ENCODE data around the gene NCAM1. TPM values are rescaled to one million over a fixed set of nuclear protein-coding genes. Genes with fewer than 3 reads are reported as not detected.

The NCAM1 gene
- total RNA-seq, 4 donors from 2014 or later = 7.2 to 18.6 (median 14.4) TPM

- no peak for DNase-seq
- no peaks in the 10 kb centered on the region for H3K36me3 ChIP-seq
- in situ Hi-C loops (cut with MboI; ENCODE audit: low pct_ligation_motif_present in 1 of 4, low pct_unique_long_range_greater_than_20kb in 1 of 4, low sequenced_read_pairs in 3 of 4) = no loop called here
- H3K4me3 ChIP-seq = no peak overlapping the region
- H3K9me3 ChIP-seq = no peaks in the 10 kb centered on the region
- H3K27me3 ChIP-seq = no peaks in the 10 kb centered on the region
- intact Hi-C loops (cut with DNase I; ENCODE audit: low total_unique reads) = no loop called here
- H3K4me1 ChIP-seq = no peaks in the 10 kb centered on the region
- 24 to 38% methylated on average over 1 of the region's 1 CpG for WGBS, 2 donors (ENCODE audit: low coverage in 1 of 2)
- H3K27ac ChIP-seq = no peak overlapping the region
- TF ChIP-seq, protein P1, sequence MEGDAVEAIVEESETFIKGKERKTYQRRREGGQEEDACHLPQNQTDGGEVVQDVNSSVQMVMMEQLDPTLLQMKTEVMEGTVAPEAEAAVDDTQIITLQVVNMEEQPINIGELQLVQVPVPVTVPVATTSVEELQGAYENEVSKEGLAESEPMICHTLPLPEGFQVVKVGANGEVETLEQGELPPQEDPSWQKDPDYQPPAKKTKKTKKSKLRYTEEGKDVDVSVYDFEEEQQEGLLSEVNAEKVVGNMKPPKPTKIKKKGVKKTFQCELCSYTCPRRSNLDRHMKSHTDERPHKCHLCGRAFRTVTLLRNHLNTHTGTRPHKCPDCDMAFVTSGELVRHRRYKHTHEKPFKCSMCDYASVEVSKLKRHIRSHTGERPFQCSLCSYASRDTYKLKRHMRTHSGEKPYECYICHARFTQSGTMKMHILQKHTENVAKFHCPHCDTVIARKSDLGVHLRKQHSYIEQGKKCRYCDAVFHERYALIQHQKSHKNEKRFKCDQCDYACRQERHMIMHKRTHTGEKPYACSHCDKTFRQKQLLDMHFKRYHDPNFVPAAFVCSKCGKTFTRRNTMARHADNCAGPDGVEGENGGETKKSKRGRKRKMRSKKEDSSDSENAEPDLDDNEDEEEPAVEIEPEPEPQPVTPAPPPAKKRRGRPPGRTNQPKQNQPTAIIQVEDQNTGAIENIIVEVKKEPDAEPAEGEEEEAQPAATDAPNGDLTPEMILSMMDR (IDR thresholded peaks at IDR 0.05) = no peak
Observed at GRCh38 chr11:113065330-113065729, 104.1 kb downstream of the NCAM1 start.

DNA sequence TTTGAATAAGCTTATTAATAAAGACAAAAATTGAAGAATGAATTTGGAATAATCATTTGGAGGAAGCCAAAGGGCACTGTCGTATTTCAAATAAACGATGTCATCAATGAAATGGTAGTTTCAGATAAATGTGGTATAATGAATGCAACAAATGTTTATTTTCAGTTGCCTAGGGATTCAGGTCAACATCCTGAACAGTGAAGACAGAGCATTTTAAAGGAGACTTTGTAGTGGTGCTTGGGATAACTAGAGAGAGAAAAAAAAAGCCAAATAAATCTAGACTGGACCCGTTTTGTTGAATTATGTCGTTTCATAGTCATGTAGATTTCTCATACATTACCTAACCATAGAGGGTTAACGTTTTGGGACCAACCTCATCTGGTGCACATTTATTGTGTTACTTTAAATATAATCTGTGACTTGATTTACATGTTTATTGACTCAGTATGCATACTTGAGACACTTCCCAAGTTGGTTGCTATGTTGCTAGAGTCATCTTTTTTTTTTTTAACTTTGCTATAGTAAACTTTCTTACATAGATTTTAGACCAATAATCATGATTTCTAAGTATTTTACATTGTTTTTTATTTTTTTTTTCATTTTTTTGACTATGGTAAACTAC lies 111.1 kb downstream of the NCAM1 start:
- no peak overlapping the region for H3K27ac ChIP-seq
- WGBS, 2 donors (ENCODE audit: low coverage in 1 of 2) = 59 to 61% methylated on average over 5 of the region's 5 CpGs
- no peak for DNase-seq
- in situ Hi-C loops (cut with MboI; ENCODE audit: low pct_ligation_motif_present in 1 of 4, low pct_unique_long_range_greater_than_20kb in 1 of 4, low sequenced_read_pairs in 3 of 4) = no loop called here
- TF ChIP-seq, protein P1 (IDR thresholded peaks at IDR 0.05) = no peak
- no peak for TF ChIP-seq POLR2AphosphoS5 (IDR thresholded peaks at IDR 0.05)
- no peak overlapping the region for H3K4me3 ChIP-seq
- peaks cover 0 to 4% (median 0%) of the 10 kb centered on the region in 4 donors for H3K4me1 ChIP-seq
- no peaks in the 10 kb centered on the region for H3K36me3 ChIP-seq
- H3K27me3 ChIP-seq = no peaks in the 10 kb centered on the region
- H3K9me3 ChIP-seq = no peaks in the 10 kb centered on the region
- intact Hi-C loops (cut with DNase I; ENCODE audit: low total_unique reads) = no loop called here

- whole genome bisulfite sequencing, 2 donors (ENCODE audit: low coverage in 1 of 2) = 17 to 71% methylated on average over 1 to 3 of the region's 3 CpGs
Observed at GRCh38 chr11:113073290-113073953, 112.2 kb downstream of the NCAM1 start.

GRCh38 chr11:113075586-113076095 lies 114.4 kb downstream of the NCAM1 start:
- Histone ChIP-seq H3K36me3 (no peaks in the 10 kb centered on the region), H3K4me3 (no peak overlapping the region), H3K9me3 (no peaks in the 10 kb centered on the region), H3K27ac (no peak overlapping the region), H3K4me1 (peaks cover 0 to 4% (median 0%) of the 10 kb centered on the region in 4 donors), H3K27me3 (no peaks in the 10 kb centered on the region)
- WGBS, 2 donors (ENCODE audit: low coverage in 1 of 2) = 31% methylated on average over 1 of the region's 1 CpG; no CpG with 5 or more reads in 1 of the 2 donors
- TF ChIP-seq, protein P1 (IDR thresholded peaks at IDR 0.05) = no peak
- TF ChIP-seq EP300 (IDR thresholded peaks at IDR 0.05; ENCODE audit: low read depth) (no peak), POLR2AphosphoS5 (IDR thresholded peaks at IDR 0.05) (no peak), POLR2A (IDR thresholded peaks at IDR 0.05) (no peak)
- intact Hi-C loops (cut with DNase I; ENCODE audit: low total_unique reads) = no loop called here
- in situ Hi-C loops (cut with MboI; ENCODE audit: low pct_ligation_motif_present in 1 of 4, low pct_unique_long_range_greater_than_20kb in 1 of 4, low sequenced_read_pairs in 3 of 4) = no loop called here
- DNase-seq = no peak

More at GRCh38 chr11:113073290-113073953, 112.2 kb downstream of the NCAM1 start:
- H3K27me3 ChIP-seq = no peaks in the 10 kb centered on the region
- no peak overlapping the region for H3K4me3 ChIP-seq
- H3K4me1 ChIP-seq = peaks cover 0 to 4% (median 0%) of the 10 kb centered on the region in 4 donors
- TF ChIP-seq EP300 (IDR thresholded peaks at IDR 0.05; ENCODE audit: low read depth) (no peak), POLR2AphosphoS5 (IDR thresholded peaks at IDR 0.05) (no peak), POLR2A (IDR thresholded peaks at IDR 0.05) (no peak)
- TF ChIP-seq, protein P1 (IDR thresholded peaks at IDR 0.05) = no peak
- H3K36me3 ChIP-seq = no peaks in the 10 kb centered on the region
- no peaks in the 10 kb centered on the region for H3K9me3 ChIP-seq
- no peak overlapping the region for H3K27ac ChIP-seq
- intact Hi-C loops (cut with DNase I; ENCODE audit: low total_unique reads) (no loop called here), in situ Hi-C loops (cut with MboI; ENCODE audit: low pct_ligation_motif_present in 1 of 4, low pct_unique_long_range_greater_than_20kb in 1 of 4, low sequenced_read_pairs in 3 of 4) (no loop called here)
- DNase-seq = no peak

All from transverse colon (tissue), 4 donors.